Dermis microvascular lymphatic vessel endothelial cell (primary cell): ENCODE measurements around the gene LRRD1. TPM values are rescaled to one million over a fixed set of nuclear protein-coding genes. Genes with fewer than 3 reads are reported as not detected.
"Not testable (repeated sequence)": the region's sequence is repeated elsewhere in the genome, so short reads cannot be mapped to it uniquely, and the experiment has no call there.

Experiments
- DNase-seq, 2 donors: peaks; one replicate each; pipeline versions ENCODE4 v3.0.0 to v3.0.0-alpha.2; 2010; ENCODE audit warnings: low read depth in 2 of 2
- total RNA-seq: library from RNA; depleted of rRNA; stranded (reverse); fragments of >200 nt; gene quantifications from 2 replicates; pipeline ENCODE4 v1.2.1, GENCODE V29; 2014

LRRD1 gene
- total RNA-seq, 1 donor from 2014 or later = under 0.01 TPM

DNA sequence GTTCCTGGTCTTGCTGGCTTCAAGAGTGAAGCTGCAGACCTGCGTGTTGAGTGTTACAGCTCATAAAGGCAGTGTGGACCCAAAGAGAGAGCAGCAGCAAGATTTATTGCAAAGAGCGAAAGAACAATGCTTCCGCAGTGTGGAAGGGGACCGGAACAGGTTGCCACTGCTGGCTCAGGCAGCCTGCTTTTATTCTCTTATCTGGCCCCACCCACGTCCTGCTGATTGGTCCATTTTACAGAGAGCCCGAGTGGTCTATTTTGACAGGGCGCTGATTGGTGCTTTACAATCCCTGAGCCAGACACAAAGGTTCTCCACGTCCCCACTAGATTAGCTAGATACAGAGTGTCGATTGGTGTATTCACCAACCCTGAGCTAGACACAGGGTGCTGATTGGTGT is 36.2 kb downstream of the LRRD1 start:
- not testable (repeated sequence) for DNase-seq

DNA sequence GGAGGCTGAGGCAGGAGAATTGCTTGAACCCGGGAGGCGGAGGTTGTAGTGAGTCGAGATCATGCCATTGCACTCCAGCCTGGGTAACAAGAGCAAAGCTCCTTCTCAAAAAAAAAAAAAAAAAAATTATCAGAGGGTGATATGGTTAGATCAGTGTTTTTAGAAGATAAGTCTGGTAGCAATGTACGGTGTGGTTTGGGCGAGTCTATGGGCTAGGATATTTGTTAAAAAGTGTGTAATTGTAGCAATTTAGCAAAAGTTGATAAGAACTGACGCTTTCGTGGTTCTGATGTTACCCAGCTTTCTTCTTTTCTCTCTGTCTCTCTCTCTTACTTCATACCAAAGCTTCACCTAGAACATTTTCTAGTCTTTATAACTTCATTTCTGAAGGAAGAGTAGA is 37.8 kb downstream of the LRRD1 start:
- DNase-seq = no peak

DNA sequence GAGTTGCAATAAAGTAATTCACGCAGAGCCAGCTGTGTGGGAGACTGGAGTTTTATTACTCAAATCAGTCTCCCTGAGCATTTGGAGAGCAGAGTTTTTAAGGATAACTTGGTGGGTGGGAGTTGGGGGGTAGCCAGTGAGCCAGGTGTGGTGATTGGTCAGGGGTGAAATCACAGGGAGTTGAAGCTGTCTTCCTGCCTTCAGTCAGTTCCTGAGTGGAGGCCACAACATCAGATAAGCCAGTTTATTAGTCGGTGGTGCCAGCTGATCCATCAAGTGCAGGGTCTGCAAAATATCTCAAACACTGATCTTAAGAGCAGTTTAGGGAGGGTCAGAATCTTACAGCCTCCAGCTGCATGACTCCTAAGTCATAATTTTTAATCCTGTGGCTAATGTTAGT is 41.4 kb downstream of the LRRD1 start:
- DNase-seq = no peak

DNA sequence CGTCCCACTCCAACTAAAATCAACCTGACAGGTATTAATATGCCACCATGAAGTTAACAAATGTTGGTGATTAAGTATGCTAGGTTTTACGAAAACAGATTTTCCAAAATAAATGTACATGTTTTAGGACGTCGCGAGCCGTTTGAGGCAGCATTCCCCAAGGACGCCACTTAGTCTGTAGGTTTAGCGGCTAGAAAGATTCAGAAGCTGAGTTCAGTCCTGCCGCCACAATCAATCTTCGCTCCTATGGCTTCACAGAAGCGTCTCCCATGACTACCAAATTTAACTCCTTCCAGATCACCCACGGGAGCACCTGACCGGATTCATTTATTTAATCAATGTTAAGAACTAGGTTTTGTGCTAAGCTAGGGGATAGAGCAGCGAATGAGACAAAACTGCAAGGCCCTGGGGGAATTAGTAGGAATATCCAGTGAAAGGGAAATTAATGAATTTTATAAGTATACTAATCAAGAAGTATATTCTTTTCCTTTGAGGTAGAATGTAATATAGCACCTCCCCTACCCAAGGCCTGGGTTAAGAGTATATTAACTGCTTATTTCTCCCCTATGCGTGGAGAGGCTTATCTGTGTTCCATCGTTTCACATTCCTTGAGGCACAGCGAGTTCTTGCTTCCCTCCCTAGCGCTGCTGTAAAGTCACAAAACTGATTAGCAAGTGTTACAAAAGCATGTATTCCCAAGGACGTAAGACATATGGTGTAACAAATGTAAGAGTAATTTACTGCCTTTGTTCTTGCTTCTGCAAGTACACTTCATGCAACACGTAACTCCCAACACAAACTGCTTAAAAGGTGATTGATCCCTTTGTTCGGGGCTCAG is 43.7 kb downstream of the LRRD1 start:
- DNase-seq = peak; percentile 5 to 30

GRCh38 chr7:92134271-92135051 is 44.5 kb downstream of the LRRD1 start, which contains the start of gene CYP51A1:
Gene CYP51A1 (minus strand): TSS chr7:92134477. CDS start chr7:92134364, 113 bp downstream.
- DNase-seq = peak; percentile 83 to 94

DNA sequence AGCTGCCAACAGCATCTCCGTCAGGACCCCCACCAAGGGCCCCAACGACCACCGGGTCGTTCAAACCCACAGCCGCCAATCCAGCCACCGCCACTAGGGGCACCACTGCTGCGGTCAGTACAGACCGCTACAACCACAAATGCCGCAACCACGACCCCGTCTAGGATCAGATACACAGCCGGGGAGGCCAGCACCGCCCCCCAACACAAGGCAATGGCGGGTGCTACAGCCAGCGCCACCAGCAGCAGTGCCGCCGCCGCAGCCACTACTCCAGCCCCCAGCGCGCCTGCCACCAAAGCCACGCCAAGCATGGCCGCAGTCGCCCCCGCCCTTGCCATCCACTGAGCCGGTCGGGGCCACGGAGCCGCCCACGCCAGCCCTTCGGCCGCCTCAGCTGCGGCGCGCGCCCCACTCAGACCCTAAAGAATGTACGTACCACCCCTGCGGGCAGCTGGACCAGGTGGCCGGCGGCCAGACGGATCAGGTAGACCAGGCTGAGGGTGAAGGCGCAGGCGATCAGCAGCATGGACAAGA is 45.1 kb downstream of the LRRD1 start:
- peak; percentile 33 to 74 for DNase-seq

GRCh38 chr7:92133133-92133736 is 45.7 kb downstream of the LRRD1 start:
- DNase-seq = no peak

GRCh38 chr7:92131764-92132330 is 47.1 kb downstream of the LRRD1 start:
- DNase-seq = no peak

DNA sequence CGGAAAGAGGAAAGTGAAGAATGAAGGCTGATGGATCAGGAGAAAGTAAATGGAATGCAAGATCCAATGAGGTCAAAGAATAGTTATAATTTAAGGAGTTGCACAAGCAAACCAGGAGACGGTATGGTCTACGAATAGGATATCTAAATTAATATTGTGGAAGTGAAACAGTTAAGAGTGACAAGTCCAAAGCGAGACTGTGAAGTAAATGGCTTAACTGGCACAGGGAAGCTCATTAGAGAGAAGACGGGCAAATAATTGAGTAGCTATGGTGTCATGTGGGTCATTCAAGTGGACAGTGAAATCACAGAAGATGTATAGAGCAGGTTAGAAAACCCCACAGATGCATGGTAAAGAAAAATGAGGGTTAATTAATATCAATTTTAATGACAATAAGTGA is 47.8 kb downstream of the LRRD1 start:
- no peak for DNase-seq

GRCh38 chr7:92121681-92122080 is 57.3 kb downstream of the LRRD1 start:
- no peak for DNase-seq

- no peak for DNase-seq
These were observed 59.7 kb downstream of the LRRD1 start for GRCh38 chr7:92119213-92119759.

DNA sequence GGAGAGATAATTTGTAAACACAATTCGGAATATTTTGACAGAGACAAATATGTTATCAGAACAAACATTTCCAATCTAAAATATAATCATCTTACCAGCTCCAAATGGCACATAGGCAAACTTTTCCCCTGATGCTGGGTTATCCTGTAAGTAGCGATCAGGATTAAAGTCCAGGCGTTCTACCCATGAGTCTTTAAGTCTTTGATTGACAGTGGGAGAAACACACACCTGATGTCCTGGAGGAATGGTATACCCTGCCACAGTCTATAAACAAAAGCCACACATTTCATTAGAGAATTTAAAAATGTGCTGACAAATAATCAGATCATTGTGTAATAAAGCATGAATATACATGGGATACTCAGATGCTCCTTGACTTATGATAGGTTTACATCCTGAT is 62.0 kb downstream of the LRRD1 start:
- no peak for DNase-seq

DNA sequence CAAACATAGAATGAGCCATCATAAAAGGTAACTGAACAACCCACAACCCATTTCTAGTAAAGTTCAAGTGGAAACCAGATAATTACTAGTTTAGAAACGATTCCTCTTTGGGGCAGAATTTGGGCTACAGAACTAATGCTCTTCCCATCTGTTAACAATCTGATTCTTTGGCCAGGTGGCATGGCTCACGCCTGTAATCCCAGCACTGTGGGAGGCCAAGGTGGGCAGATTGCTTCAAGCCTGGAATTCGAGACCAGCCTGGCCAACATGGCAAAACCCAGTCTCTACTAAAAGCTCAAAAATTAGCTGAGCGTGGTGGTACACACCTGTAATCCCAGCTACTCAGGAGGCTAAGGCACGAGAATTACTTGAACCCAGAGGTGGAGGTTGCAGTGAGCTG is 63.1 kb downstream of the LRRD1 start:
- DNase-seq = no peak

GRCh38 chr7:92110857-92111256 is 68.1 kb downstream of the LRRD1 start:
- no peak for DNase-seq

GRCh38 chr7:92108821-92109220 is 70.1 kb downstream of the LRRD1 start:
- no peak for DNase-seq

DNA sequence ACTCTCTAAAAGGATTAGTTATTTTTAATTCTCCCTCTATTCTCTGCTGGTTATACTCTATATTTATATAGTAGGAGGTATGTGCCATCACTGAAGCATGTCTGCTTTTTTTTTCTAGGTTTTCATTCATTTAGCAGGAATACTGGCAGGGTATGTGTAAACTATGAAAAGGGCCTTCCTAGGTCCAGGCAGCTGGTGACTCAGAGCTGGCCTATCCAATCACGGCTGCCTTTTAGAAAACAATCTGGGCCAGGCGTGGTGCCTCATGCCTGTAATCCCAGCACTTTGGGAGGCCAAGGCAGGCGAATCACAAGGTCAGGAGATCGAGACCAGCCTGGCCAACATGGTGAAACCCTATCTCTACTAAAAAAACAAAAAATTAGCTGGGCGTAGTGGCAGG is 76.1 kb downstream of the LRRD1 start:
- not testable (repeated sequence) for DNase-seq

DNA sequence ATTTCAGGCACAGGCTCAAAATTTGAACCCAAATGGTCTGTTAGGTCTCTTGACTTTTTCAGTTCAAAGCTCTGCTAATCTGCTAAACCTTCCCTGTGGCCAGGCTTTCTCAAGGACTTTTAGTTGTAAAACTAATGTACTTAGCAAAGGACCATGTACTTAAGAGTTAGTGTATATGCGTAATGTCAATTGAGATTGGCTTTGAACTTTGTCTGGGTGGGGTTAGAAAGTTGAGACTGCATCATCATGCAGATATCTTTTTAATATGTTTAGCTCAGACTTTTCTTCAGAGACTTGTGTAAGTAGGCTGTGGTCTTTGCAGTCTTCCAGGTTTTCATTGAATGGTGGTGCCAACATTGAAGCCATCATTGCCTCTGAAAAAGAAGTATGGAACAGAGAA is 78.4 kb downstream of the LRRD1 start:
- DNase-seq = no peak

GRCh38 chr7:92095380-92095779 is 83.6 kb downstream of the LRRD1 start:
- no peak for DNase-seq
